HL-60 (cell line): ENCODE results near the gene SARDH.

Experiments used
- DNase-seq, 2 experiments: peaks; one replicate each; pipeline ENCODE4 v3.0.0-alpha.2; 2010 to 2020; ENCODE audit warnings: low read depth in 1 of 2, low spot score in 1 of 2
- H3K27ac ChIP-seq: fragments of 250-450 bp; sonication (Bioruptor Pico); replicated peaks from 2 replicates; pipeline ENCODE4 v1.5.1; 2020; ENCODE audit warnings: mild to moderate bottlenecking, moderate library complexity
- H3K27me3 ChIP-seq: fragments of 250-450 bp; sonication (Bioruptor Pico); 2 replicates; pipeline ENCODE4 v1.5.1; 2021; ENCODE audit warnings: mild to moderate bottlenecking, moderate library complexity; ENCODE audit not compliant: insufficient read depth, poor library complexity, severe bottlenecking
- H3K4me3 ChIP-seq: replicated peaks from 2 replicates; pipeline ENCODE4 v1.5.1; 2011; ENCODE audit warnings: mild to moderate bottlenecking, control low read depth, low read length; ENCODE audit not compliant: insufficient read depth
- CTCF ChIP-seq: IDR thresholded peaks from one replicate; pipeline ENCODE4 v1.5.1; 2011; ENCODE audit warnings: low read length, control low read depth, inconsistent platforms; ENCODE audit not compliant: insufficient read depth
- GABPA ChIP-seq: IDR thresholded peaks from 2 replicates; pipeline ENCODE4 v1.6.1; 2012; ENCODE audit warnings: low read depth
- POLR2AphosphoS5 ChIP-seq: IDR thresholded peaks from 2 replicates; pipeline ENCODE4 v1.6.1; 2012; ENCODE audit warnings: low read depth
- REST ChIP-seq: IDR thresholded peaks from 2 replicates; pipeline ENCODE4 v1.6.1; 2012; ENCODE audit warnings: low read depth; ENCODE audit not compliant: insufficient replicate concordance
- SPI1 ChIP-seq: IDR thresholded peaks from 2 replicates; pipeline ENCODE4 v1.6.1; 2012; ENCODE audit warnings: low read depth, mild to moderate bottlenecking, borderline replicate concordance

The SARDH gene

GRCh38 chr9:133689151-133689763 is 48.9 kb downstream of the SARDH start:
- no peak overlapping the region for H3K27ac ChIP-seq
- no peak overlapping the region for H3K4me3 ChIP-seq
- no peaks in the 10 kb centered on the region for H3K27me3 ChIP-seq
- no peak for TF ChIP-seq POLR2AphosphoS5
- no peak for TF ChIP-seq CTCF
- TF ChIP-seq REST: no peak
- TF ChIP-seq GABPA: no peak
- TF ChIP-seq SPI1: no peak
- DNase-seq: no peak

GRCh38 chr9:133687856-133688761 is 50.0 kb downstream of the SARDH start:
- no peak for TF ChIP-seq REST
- TF ChIP-seq GABPA: no peak
- TF ChIP-seq POLR2AphosphoS5: no peak
- TF ChIP-seq SPI1: no peak
- no peak for TF ChIP-seq CTCF
- no peak for DNase-seq
- Histone ChIP-seq H3K27ac (no peak overlapping the region), H3K27me3 (no peaks in the 10 kb centered on the region), H3K4me3 (no peak overlapping the region)

- no peaks in the 10 kb centered on the region for H3K27me3 ChIP-seq
- DNase-seq: no peak
- no peak overlapping the region for H3K27ac ChIP-seq
- TF ChIP-seq POLR2AphosphoS5 (no peak), CTCF (no peak), SPI1 (no peak), GABPA (no peak), REST (no peak)
- H3K4me3 ChIP-seq: no peak overlapping the region
Observed at GRCh38 chr9:133686642-133687575, 51.2 kb downstream of the SARDH start.
